Measurements from ENCODE around the gene CRYBG1.
"Not testable (repeated sequence)": the region's sequence is repeated elsewhere in the genome, so short reads cannot be mapped to it uniquely, and the experiment has no call there.

CRYBG1 gene

DNA sequence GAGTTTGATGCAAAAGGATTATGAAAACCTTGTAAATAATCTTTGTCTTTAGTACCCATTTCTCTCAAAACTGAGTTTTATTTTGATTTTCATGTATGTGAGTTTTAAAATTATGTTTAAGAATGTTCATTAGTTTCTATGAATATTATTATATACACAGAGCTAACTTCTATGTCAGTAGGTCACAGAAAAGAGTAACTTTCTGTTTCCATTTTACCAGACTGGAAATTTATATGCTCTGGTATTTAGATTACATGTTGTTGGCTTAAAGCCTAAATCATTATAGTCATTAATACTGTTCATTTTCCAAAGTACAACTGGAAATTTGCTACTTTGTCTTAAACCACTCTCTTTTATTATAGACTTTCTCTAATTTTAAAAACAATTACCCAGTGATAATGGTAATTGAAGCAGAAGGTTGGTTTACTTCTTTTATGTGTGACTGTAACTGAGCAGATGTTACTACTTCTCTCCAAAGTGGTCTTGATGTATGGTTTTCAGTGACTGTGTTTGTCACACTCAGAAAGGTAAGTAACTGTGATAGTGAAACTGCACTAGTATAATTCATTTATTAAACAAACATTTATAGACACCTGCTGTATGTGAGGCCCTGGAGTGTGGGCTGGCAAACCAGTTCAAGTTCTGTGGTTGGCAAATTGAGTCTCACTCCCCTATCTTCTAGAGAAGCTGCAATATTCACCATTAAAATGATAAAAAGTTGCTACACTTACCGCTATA, 13.2 kb downstream of the CRYBG1 start:
- DNase-seq: no peak

DNA sequence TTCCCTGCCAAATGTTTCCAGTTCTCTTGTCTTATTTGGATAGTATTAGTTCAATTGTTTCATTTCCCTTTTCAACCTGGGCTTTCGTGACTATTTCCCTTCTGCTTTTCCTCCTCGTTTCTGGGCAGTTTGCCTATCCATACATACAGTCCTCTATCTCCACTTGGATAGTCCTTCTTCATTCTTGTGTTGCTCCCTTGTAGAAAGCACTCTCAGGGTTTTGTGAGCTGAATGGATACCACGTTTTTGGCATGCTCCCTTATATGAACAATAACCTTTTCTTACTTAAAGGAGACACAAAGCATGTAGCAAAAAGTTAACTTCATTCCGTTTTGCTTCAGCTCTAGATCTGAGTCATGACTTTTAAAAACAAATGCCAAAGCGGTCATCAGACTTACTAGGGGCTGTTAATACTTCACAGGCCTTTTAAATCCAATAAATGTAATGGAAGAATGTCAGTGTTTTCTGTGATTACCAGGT, 16.6 kb downstream of the CRYBG1 start:
- no peak for DNase-seq

DNA sequence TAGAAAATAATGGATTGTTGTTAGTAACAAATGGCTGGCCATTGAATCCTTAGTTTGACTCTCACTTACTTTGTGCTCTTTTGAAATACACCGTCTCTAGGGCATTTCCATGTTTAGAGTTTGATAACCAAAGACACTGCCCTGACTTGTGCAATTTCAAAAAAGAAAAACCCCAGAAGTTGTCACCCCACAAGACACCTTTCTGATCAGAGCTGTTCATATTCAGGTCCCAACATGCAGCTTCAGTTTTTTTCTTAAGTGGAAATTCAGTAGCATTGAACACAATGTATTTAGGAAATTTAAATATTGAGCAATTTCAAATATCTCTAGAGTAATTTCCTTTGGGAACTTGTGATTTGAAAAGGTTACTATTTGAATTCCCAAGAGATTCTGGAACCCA, 19.4 kb downstream of the CRYBG1 start:
- no peak for DNase-seq

DNA sequence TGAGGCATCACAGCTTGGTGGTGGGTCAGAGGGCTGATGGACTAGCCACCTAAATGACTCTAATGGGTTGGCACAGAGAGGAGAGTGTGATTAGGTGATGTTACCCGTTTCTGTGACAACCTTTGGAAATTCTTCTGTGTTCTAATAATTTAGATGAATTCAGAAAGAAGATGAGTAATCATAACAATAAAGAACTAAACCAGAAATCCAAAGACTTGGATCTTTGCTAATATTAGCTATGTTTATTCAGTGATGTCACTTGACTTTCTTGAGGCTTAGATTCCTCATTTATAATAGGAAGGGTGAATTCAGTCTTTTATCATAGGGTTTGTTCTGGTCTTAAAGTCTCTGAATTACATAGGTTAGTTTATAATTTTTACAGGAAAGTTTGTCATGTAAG, 19.9 kb downstream of the CRYBG1 start:
- DNase-seq: no peak

DNA sequence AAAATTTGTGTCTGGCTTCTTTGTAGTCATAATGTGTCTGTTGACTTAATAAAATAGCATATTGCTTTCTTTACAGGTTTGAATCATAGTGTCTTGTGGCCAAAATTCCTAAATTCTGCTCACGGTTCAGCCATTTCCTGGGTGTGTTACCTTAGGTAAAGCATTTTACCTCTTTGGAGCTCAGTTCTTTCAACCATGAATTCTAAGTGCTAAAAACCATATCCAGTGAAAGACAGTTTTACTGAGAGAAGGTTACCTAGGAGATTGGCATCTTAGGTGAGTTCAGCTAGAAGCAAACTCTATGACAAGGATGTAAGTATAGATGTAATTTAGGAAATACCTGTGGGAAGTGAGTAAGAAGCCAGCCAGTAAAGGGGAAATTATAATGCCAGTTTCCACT, 20.7 kb downstream of the CRYBG1 start:
- no peak for DNase-seq

DNA sequence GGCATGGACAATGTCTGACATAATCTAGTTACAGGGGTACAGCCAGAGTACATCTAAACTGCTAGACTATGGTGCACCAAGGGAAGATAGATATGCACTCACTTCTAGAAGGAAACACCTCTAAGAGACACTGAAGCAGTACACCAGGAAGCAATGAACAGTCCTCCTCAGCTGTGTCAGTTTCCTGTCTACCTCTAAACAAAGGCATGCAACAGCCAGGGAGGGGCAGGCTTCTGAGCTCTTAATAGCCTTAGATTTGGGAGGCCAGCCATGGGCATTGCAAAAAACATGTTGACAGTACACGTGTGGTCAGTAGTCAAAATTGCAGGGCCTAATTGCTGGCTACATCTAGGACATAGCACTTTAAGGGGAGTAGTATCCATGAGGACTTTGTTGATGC, 21.4 kb downstream of the CRYBG1 start:
- no peak for DNase-seq

DNA sequence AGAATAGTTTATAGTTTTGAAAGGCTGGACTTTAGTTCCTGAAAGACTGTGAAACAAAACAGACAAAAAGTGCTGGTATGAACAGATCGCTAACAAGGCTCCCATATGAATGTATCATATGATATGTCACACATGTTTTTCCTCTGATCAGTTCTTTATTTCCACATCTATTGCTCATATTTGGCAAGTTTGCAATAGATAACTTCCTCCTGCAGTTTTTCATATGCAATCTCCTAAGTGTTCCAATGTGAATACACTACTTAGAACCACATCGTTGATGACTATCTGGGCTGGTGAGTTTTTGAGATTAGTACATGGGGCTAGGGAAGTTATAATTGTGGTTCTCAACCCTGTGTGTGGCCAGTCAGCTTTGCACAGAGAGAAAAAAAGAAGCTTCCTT, 23.1 kb downstream of the CRYBG1 start:
- no peak for DNase-seq

DNA sequence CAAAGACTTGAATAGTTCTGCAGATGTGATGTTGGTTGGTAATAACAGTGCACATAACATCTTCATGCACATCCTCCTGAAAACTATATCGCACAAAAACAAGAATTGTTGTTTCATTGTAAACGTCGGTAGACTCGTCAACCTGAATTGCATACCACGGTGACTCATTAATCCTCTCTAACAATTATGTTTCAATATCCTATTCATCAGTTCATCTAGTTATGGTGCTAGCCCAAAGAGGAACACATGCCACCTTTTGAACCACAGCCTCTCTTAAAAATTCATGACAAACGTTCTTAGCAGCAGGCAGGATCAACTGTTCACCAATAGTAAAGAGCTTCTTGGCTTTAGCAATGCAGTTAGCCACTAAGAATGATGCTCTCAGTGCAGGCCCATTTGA, 25.0 kb downstream of the CRYBG1 start:
- no peak for DNase-seq

DNA sequence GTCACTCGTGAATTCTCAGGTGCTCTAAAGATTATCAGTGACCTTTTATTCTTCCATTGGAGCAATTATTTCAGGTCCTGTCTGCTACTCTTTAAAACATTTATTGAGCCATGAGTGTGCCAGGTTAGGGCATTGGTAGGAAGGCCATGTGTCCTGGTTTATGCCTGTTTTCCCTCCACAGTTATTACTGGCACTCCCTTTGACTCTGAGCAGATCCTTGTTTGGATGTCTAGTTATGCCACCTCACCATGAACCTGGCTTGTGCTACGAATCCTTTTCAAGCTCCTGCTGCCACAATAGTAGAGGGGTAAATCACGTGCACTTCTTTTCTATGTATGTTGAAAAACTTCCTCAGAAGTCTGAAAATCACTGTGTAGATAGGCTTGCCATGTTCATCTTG, 27.4 kb downstream of the CRYBG1 start:
- no peak for DNase-seq

DNA sequence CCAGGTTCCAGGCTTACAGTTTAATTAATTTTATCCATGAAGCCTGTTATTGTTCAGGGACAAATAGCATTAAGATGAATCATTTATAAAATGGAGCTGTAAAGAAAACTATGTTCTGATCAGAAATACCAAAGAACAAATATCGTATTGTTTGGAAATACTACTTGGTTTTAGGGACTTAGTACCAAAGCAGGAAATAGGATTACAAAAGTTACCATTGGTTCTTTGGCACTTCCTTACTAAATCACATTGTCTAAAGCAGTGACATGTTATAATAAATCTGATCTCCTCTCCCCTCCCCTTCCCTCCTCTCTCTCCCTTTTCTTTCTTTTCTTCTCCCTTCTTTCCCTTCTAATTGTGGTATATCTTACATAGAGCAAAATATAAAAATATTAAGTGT, 29.6 kb downstream of the CRYBG1 start:
- no peak for DNase-seq

DNA sequence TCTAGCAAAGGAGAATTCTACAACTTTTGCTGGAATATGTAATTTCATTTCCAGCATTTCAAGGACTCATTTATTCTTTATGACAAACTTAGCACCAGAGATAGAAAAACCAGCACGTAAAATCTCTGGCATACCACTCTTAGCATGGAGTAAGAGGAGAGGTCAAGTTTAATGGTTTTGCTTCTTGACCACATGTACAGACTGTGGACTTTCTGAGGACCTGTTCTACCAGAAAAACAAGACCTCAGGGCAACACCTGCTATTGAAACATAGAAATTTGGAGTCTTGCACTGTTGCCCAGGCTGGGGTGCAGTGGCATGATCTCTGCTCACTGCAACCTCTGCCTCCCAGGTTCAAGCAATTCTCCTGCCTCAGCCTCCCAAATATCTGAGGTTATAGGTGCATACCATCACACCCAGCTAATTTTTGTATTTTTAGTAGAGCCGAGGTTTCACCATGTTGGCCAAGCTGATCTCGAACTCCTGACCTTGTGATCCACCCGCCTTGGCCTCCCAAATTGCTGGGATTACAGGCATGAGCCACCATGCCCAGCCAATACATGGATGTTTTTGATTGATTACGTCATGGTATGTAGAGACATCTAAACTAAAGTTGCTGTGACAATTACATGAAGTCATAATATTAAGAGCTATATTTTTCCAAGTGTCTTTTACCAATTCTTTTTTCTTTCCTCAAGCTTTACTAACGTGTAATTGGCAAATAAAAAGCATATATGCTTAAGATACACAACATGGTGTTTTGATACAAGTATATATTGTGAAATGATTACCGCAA, 36.1 kb downstream of the CRYBG1 start:
- no peak for DNase-seq

DNA sequence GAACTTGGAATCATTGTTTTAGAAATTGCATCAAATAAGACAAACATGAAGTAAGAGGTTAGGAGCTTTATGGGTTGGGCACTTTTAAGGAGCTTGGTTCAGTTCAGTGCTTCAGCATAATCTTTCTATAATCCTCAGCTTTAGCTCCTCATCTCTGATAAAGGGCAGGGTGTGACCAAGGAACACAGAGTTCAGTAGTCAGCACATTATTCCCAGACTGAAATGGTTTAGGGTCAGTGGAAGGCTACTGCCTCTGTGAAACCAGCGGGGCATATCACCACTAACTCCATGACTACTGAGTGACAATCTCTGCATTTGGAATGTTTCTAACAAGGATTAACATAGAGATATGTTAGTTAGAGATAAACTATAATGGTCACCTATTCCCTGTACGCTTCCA, 36.9 kb downstream of the CRYBG1 start:
- DNase-seq: no peak

DNA sequence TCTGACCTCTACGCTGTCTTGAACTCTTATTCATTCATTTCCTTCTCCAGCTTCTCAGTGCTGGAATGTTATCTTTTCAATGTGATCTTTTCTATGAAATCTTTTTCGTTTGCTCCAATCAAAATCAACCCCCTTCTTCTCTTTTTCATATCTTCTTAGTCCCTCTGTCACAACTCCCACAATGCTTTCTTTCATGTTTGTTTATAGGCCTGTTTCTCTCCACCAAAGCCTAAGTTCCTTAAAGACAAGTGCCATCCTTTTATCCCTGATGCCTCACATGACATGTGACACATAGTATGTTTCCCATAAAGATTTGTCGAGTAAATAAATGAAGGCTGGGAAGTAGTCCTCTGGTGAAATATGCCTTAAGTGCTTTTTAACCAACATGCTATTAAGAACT, 38.1 kb downstream of the CRYBG1 start:
- no peak for DNase-seq

DNA sequence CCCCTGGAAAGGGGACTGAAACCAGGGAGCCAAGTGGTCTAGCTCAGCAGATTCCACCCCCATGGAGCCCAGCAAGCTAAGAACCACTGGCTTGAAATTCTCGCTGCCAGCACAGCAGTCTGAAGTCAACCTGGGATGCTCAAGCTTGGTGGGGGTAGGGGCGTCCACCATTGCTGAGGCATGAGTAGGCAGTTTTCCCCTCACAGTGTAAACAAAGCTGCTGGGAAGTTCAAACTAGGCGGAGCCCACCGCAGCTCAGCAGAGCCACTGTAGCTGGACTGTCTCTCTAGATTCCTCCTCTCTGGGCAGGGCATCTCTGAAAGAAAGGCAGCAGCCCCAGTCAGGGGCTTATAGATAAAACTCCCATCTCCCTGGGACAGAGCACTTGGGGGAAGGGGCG, 44.5 kb downstream of the CRYBG1 start:
- DNase-seq: not testable (repeated sequence)

DNA sequence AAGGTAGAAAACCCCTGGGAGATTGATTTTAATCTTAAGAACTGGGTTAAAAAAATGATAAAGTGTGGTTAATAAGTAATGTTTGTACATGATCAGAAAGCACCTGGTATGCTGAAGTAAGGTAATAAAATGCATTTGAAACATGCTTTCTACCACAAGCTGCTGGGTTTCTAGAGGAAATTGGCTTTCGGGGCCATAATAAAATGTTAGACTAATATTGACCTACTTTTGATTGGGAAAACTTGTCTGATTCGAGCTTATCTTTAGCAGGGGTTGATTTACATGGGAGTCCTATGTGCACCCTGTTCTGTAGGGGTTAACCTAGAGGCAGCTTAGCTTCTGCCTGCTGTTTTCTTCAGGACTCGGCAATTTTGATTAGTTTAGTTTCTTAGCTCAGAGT, 50.5 kb downstream of the CRYBG1 start:
- DNase-seq: no peak

DNA sequence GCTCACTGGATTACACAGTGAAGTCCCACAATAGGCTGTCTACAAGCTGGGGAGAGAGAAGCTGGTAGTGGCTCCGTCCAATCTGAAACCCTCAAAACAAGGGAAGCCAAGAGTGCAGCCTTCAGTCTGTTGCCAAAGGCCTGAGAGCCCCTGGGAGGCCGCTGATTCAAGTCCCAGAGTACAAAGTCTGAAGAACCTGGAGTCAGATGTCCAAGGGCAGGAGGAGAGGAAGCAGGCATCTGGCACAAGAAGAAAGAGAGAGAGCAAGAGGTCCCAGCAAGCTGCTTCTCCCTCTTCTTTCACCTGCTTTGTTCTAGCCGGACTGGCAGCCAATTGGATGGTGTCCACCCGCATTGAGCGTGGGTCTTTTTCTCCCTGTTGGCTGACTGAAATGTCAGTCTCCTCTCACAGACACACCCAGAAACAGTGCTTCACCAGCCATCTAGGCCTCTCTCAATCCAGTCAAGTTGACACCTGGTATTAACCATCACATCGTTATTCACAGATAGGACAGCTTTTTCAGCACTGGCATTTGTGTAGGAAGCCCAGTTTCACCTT, 51.2 kb downstream of the CRYBG1 start:
- DNase-seq: no peak

DNA sequence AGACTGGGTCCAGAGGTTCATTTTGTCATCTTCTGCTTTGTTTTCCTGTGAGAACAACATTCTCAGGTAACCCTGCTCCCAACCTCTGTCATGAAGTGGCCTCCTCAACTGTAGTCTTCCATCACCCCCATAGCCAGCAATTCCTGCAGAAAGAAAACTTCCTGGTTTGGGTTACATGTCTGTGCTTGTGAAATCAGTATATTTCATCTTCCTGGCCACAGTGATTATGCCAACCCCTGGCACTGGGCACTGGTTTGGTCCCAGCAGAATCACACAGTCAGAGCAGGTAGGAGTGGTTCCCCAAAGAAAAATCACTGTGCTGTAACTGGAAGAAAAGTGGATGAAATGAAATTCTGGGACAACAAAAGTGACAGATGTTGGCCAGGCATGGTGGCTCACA, 52.5 kb downstream of the CRYBG1 start:
- DNase-seq: no peak

DNA sequence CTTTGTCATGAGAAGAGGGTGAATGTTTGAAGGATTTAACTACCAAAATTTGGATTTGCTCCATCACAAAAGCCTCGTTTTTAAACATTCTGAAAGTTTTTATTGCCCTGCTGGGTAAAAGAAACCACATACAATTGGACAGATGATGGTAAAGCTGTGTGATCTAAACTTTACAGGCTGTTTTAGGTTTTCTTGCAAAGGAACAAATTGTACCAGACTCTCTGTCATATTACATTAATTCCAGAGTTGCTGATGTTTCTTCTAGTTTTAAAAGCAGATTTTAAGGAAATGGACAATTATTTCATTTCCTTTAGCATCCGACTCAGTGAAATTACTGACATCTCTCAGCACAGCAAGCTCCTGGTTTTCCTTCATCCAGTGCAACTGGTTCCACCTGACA, 53.2 kb downstream of the CRYBG1 start:
- no peak for DNase-seq

DNA sequence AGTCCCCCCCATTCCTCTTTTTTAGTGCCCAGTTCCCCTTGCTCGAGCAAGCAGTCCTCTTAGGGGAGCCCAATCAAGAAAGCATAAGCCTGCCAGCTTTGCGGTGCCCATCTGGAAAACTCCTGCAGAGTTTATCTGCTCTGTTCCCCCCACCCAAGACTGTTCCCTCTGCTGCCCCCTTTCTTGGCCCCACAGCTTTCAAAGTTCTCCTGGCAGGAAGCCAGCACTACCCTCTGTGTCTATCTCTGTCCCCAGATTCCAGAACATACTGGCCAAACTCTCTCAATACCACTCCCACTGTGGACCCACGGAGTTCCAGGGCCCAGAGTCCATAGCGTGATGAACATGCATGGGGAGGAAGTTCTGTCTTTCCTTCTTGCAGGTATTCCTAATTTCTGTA, 55.4 kb downstream of the CRYBG1 start:
- no peak for DNase-seq

DNA sequence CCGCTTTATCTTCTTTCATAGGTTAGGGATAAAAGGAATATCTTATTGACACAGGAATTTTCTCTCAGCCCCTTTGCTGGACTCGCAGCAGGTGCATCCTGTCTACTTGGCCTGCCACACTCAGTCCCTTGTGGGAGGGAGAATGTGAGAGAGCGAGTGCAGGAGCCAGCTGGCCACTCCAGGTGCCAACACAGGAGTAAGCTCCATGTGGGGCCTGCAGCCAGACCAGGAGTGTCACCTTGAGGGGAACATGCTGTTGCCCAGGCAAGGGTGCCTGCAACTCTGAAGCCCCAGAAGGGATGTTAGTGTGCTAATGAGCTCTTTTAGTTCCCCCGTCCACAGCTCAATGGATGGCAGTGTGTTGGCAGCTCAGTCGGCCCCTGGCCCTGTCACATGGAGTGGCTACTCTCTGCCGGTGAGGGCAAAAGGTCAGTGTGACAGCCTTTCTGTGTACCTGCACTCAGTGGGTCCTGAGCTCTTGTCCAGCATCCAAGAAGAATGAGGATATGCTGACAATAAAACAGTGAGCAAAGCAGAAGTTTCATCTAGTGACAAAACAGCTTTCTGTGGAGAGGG, 57.1 kb downstream of the CRYBG1 start:
- no peak for DNase-seq

DNA sequence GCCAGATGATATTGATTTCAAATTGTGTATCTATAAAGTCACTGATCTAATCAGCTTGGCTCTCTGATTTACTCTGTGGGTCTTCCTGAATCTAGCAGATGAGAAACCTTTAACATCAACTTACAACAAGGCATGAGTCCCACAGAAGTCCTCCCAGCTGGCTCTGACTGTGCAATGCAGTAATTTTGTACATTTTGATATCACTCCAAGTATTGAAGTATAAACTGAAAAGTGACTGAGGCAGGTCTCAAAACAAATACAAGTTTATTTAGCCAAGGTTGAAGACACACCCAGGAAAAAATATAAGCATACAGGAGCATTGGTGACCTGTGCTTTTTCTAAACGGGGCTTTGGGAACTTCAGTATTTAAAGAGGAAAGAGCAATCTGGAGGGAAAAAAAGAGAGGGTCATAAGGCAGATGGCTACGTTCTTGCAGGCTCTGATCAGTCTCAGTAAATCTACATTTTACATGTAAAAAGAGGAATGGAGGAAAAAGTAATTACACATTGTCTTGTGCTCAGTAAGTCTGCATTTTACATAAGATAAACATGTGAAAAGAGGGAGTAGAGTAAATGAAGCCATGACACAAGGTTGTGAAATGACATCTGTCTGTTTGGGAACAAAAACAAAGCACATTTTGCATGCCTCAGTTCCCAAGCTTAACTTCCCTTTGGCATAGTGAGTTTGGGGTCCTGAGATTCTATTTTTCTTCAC, 59.5 kb downstream of the CRYBG1 start:
- DNase-seq: no peak

DNA sequence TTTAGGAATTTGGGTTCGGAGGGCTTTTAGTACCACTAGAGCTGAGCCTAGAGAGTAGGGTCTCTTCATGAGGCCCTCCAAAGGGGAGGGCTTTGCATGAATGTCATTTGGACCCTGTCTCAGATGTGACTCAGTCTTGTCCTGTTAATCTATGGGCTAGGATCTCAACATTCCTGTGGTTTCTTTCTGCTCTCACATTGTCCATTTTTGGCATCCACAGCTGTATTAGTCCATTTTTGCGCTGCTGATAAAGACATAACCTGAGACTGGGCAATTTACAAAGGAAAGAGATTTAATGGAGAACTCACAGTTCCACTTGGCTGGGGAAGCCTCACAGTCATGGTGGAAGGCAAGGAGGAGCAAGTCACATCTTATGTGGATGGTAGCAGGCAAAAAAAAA, 61.0 kb downstream of the CRYBG1 start:
- DNase-seq: no peak

DNA sequence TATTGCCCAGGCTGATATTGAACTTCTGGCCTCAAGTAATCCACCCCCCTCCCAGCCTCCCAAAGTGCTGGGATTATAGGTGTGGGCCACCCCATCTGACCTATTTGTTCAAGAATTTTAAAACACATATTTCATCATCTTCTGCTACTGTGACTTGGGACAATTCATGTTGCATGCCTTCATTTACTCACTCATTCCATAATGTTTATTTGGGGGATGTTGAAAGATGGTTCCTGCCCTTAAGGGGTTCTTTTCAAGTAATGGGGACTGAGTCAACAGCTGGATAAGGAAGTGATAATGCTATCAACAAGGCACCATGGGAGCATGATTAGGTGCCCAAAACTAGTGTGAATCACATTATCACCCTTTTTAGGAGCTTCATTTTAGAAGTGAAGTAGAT, 62.0 kb downstream of the CRYBG1 start:
- no peak for DNase-seq

All from hippocampal formation (tissue), 2 donors.